Activated CD4-positive, alpha-beta T cell treated with anti-CD3 and anti-CD28 coated beads, Interleukin-2, amount 50 U/mL, for 24 hours (primary cell): ENCODE data around the gene PCNT.
"Not testable (repeated sequence)": the region's sequence is repeated elsewhere in the genome, so short reads cannot be mapped to it uniquely, and the experiment has no call there.

Experiments
- DNase-seq, 2 donors: peaks; one replicate each; pipeline ENCODE4 v3.0.0-alpha.2; 2020; ENCODE audit warnings: low read depth in 1 of 2, low spot score in 1 of 2

PCNT gene

GRCh38 chr21:46401186-46401910, 77.4 kb downstream of the PCNT start:
- DNase-seq: no peak

- no peak for DNase-seq
Observed at GRCh38 chr21:46402421-46402820, 78.5 kb downstream of the PCNT start.

GRCh38 chr21:46403234-46403811, 79.4 kb downstream of the PCNT start:
- DNase-seq: not testable (repeated sequence)

DNA sequence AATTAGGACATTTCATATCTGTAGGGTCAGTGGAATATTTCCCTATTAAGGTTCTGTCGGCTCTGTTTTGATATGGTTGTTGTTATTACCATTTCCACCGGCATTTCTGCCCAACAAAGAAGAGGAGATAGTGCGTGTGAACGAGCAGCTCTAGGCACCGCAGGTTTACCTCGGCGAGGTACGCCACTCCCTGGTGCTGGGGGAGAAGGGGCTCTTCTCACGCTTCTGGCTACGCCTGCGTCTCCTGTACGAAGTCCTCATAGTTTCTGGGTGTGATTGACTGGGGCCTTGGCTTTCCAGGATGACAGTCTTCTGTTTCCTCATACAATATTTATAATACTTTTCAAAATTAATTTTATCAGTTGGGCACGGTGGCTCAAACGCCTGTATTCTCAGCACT, 80.3 kb downstream of the PCNT start:
- no peak for DNase-seq

DNA sequence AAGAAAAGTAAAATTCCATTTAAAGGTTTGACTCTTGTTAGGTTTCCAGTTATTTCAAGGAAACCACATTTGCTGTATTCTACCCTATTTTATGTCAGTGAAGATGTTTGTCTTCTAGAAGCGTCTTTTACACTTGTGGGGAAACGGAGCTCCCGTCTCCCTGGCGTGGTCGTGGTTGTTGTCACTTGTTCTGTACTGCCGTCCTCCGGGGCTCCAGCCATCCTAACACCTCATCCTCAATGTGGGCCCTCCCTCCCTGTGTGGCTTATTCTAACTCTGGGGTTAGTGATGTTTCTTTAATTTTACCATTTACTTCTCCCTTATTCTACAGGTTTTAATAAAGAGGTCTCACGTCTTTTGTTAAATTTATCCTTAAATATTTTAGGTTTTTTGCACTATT, 82.0 kb downstream of the PCNT start:
- no peak for DNase-seq

DNA sequence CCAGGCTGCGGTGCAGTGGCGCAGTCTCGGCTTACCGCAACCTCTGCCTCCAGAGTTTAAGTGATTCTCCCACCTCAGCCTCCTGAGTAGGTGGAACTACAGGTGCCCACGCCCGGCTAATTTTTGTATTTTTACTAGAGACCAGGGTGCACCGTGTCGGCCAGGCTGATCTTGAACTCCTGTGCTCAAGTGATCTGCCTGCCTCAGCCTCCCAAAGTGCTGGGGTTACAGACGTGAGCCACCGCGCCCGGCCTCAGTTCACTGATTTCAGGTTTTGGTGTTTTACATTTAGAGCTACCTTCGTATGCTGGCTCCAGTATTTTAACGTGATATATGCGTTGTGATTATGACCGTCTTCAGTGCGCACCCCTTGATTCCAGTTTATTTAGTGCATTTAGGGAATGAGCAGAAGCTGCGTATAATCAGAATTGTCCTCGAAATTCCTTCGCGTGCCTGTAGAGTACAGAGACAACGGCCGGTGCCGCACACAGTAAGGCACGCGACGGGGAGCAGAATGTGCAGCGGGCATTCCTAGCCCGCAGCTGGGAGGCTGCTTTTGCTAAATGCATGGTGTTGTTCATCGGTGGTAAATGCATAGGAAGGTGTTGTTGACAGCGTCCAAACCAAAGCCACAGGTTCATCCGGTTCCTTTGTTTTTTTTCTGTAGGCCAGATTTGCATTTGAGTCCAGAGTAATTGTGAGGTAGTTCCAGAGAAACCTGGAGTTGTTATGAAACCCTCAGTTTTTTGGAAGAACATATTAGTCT, 85.9 kb downstream of the PCNT start:
- DNase-seq: no peak

GRCh38 chr21:46410516-46410915, 86.6 kb downstream of the PCNT start:
- no peak for DNase-seq

GRCh38 chr21:46411236-46411635, 87.3 kb downstream of the PCNT start:
- DNase-seq: no peak

DNA sequence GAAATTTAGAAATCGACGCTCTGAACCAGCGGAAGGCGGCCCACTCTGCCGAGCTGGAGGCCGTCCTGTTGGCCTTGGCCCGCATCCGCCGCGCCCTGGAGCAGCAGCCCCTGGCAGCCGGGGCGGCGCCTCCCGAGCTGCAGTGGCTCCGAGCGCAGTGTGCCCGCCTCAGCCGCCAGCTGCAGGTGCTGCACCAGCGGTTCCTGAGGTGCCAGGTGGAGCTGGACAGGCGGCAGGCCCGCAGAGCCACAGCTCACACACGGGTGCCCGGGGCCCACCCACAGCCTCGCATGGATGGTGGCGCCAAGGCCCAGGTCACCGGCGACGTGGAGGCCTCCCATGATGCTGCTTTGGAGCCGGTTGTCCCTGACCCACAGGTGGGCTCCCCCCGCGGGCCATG, 87.7 kb downstream of the PCNT start:
- DNase-seq: no peak

GRCh38 chr21:46412521-46413364, 88.8 kb downstream of the PCNT start:
- no peak for DNase-seq

- no peak for DNase-seq
Observed at GRCh38 chr21:46413365-46413696, 89.4 kb downstream of the PCNT start.

DNA sequence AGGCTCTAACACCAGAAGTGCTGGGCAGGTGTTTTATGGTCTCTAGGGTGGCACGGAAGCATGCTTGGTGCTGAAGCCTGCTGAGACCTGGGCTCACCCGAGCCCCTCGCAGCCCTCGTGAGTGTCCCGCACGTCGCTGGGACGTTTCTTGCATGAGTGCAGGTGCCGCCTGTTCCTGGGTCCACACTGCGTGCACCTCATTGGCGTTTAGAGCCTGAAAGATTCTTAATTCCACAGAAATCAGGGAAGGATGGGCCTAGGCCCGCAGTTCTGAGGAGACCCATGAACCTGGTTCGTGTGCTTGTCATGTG, 91.0 kb downstream of the PCNT start:
- no peak for DNase-seq

GRCh38 chr21:46416551-46416950, 92.6 kb downstream of the PCNT start:
- DNase-seq: no peak

- DNase-seq: no peak
Observed at GRCh38 chr21:46418265-46418946, 94.5 kb downstream of the PCNT start.

- no peak for DNase-seq
Observed at GRCh38 chr21:46420241-46421190, 96.6 kb downstream of the PCNT start.

- no peak for DNase-seq
Observed at GRCh38 chr21:46421191-46421750, 97.3 kb downstream of the PCNT start.

DNA sequence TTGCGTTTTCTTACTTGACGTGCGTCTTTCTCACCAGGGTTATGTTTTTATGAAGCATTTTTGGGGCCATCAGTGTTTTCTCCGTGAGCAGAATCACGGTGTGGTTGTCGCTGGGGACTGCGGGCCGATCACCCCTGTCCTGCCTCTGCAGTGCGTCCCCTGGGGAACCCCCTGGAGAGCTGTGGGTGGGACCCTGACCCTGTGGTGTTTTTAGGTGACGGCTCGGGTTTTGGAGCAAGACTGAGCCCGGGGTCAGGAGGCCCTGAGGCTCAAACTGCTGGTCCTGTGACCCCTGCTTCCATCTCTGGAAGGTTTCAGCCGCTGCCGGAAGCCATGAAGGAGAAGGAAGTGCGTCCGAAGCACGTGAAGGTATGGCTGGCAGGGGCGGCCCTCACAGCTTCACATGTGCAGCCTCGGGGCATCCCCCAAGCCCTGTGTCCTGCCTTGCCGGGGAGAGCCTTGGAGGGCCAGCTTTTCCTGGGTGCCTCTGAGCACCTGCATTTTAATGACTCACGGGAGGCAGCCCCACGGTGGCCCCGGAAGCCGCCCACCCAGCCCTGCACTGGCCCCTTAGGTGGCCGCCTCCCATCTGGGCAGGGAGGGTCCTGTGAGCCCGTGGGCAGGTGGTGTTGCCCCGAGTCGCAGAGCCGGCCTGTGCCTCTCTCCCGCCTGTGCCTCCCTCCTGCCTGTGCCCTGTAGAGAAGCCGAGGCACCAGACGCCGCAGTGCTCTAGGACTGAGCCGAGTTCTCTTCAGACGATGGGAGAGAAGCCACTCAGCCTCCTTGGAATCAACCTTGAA, 98.0 kb downstream of the PCNT start:
- DNase-seq: no peak

DNA sequence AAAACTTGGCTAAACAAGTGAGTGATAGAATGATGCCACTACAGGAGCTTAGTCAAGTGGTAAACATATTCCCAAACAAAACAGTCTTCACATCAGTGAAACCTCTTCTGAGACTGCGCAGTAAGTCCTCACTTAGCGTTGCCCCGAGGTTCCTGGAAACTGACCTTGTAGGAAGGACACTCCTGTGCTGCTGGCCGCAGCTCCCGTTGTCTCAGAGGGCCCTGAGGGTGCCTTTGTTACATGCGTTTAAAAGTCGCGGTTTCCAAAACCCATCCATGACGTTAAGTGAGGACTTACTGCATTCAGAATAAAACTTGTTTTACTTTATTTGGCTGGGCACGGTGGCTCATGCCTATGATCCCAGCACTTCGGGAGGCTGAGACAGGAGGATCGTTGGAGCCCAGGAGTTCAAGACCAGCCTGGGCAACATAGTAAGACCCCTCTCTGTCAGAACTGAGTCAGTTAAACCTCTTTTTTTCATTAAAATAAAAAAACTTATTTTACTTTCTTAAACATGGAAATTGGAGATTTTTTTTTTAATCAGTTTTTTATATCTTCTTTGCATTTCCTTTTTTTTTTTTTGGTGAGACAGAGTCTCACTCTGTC, 98.8 kb downstream of the PCNT start:
- DNase-seq: no peak
